GM18951 (cell line): Measurements from ENCODE around the gene GNAZ.

Experiments
- POLR2A ChIP-seq: IDR thresholded peaks from 4 replicates; pipeline ENCODE4 v1.6.1; 2011; ENCODE audit warnings: mild to moderate bottlenecking; ENCODE audit not compliant: insufficient read length, insufficient read depth; ENCODE audit errors: extremely low read depth
- in situ Hi-C: fragments of 300-500 bp; cut with MboI; formaldehyde crosslinking; loops from one replicate; pipeline ENCODE4 v1.12.0; 2022; ENCODE audit warnings: low sequenced_read_pairs, mixed read lengths, inconsistent platforms; ENCODE audit not compliant: unreplicated experiment

GNAZ gene

DNA sequence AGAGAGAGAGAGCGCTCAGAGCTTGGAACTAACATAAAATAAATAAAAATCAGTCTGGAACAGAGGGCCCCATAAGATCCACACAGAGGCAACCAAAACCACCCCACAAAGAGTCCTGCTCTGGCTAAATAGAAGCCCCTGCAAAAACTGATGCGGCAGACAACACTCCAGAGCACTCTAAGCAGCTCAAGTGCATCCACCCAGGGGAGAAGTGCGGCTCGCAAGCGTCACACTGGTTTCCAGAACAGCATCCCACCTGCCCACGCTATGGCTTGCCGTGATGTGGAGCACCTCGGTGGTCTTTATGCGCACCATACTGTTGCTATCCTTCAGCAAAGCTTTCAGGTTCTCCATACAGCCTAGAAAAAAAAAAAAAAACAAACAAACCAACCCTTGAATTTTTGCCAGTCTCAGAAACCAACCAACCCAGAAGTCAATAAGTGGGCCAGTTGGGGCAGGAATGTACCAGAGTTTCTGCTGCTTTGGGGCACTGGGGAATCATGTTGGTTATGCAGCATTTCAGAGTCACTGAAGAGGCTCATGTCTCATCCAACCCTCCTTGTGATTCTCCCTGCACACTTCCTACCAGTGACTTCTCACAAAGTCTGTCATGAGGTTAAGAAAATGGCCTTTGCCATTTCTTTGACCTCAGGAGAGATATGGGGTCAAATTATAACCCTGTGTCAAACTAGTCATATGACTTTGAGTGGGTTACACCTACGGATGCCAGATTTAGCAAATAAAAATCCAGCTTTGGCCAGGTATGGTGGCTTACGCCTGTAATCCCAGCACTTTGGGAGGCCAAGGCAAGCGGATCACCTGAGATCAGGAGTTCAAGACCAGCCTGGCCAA lies 68.5 kb downstream of the GNAZ start:
- in situ Hi-C loops: no loop called here
- no peak for TF ChIP-seq POLR2A

- TF ChIP-seq POLR2A: no peak
- in situ Hi-C loops: no loop called here
These were observed 70.1 kb downstream of the GNAZ start for GRCh38 chr22:23140385-23140784.

GRCh38 chr22:23142546-23143105 lies 72.3 kb downstream of the GNAZ start:
- TF ChIP-seq POLR2A: no peak
- in situ Hi-C loops: no loop called here

DNA sequence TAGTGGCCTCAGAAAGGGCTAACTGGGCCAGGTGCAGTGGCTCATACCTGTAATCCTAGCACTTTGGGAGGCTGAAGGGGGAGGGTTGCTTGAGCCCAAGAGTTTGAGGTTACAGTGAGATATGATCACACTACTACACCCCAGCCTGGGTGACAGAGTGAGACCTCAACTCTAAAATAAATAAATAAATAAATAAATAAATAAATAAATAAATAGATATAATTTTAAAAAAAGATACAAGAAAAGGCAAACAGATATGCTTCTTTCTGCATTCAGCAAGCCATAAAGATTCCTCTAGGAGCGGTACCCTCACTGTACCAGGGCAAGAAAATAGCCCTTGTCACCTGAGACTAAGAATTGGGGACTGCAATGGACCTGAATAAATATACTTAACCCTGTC lies 72.8 kb downstream of the GNAZ start:
- in situ Hi-C loops: no loop called here
- no peak for TF ChIP-seq POLR2A

DNA sequence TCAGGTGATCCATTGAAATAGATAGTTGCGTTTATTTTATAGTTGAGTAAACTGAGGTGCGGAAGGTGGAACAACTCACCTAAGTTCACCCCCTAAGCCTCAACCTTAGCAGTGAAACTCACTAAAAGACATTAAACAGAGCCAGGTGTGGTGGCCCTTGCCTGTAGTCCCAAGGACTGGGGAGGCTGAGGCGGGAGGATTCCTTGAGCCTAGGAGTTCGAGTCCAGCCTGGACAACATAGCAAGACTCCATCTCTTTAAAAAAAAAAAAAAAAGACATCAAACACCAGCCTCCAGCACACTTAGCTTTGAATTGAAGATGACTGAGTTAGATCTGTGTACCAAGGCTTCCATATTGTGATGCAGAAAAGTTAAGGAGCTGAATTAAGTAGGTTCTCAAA lies 74.1 kb downstream of the GNAZ start:
- in situ Hi-C loops: no loop called here
- no peak for TF ChIP-seq POLR2A

- in situ Hi-C loops: no loop called here
- peak; percentile 19 for TF ChIP-seq POLR2A
These were observed 74.9 kb downstream of the GNAZ start, which contains the start of gene RAB36 for GRCh38 chr22:23144932-23145877. Gene RAB36 (plus strand): TSS chr22:23145477. CDS start chr22:23146617, 1,140 bp downstream.

DNA sequence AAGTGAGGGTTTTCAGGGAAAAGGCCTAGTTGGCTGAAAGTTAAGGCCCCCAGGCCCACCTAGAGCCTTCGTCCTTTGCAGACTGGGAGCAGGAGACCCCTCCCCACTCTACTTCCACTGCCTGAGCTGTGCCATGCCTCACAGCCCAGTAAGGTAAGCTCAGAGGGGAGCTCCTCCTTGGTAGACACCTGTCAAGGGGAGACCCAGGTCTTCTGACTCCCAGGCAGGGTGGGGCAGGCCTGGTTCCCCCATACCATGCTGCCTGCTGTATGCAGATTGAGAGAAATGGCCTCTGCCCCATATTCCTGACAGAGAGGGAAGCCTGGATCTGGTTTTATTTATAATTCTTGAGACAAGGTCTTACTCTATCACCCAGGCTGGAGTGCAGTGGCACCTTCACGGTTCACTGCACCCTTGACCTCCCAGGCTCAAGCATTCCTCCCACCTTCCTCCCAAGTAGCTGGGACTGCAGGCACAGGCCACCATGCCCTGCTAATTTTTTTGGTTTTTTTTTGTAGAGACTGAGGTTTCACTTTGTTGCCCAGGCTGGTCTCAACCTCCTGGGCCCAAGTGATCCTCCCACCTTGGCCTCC lies 75.7 kb downstream of the GNAZ start:
- in situ Hi-C loops: no loop called here

GRCh38 chr22:23146478-23147205 lies 76.3 kb downstream of the GNAZ start:
- in situ Hi-C loops: no loop called here
- no peak for TF ChIP-seq POLR2A

More for the DNA sequence above, 75.7 kb downstream of the GNAZ start:
- TF ChIP-seq POLR2A: no peak

- in situ Hi-C loops: no loop called here
- no peak for TF ChIP-seq POLR2A
These were observed 77.5 kb downstream of the GNAZ start for GRCh38 chr22:23147617-23148387.

DNA sequence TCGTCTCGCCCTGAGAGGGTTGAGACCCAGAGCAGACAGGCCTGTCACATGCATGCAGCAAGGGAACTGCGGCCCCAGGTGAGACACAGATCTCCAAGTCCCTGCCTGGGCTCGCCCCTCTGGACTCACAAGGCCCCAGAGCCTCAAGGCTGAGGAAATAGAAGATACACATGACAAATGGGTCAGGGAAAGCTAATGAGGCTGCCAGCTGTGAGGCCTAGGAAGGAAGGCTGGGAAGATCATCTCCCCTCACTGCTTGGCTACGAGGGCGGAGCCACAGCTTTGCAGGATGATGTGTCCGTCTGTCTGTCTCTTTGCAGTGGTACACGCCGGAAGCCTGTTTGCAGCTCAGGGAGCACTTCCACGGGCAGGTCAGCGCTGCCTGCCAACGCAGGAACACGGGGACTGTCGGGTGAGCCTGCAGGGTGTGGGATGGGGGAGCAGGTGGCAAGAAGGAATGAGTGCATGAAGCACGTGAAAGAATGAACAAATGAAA lies 79.5 kb downstream of the GNAZ start:
- in situ Hi-C loops: no loop called here
- no peak for TF ChIP-seq POLR2A

DNA sequence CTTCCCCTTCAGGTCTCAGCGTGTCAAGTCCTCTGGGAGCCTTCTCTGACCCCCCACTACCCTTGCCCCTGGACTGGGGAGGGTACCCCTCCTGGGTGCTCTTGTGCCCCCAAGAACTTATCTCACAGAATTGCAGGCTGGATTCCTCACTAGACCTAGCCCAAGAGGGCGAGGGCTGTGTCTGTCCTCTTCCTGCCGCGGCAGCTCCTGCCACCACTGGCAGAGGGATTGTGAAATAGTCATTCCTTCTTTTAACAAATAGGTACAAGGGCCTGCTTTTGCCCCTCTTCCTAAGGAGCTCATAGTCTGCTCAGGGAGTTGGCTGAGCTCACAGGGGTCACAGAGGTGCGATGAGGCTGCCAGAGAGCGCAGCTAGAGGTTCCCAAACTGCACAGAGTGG lies 80.4 kb downstream of the GNAZ start:
- in situ Hi-C loops: no loop called here
- no peak for TF ChIP-seq POLR2A

DNA sequence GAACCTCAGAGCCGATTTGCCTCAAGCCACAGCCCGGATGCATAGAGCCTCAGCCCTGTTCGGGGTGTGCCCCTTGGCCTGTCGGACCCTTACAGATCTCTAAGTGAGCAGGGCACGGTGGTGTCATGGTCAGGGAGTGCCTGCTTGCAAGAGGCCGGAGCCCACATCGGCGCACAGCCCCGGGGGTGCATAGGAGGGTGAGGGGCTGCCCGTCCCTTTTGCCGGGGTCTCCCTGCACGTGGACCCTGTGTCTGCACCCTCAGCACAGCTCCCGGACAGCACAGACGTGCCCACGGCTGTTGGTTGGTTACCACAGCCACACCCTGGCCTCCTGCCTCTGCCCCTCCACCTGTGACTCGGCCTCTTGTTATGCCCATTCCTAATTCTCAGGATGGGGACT lies 81.5 kb downstream of the GNAZ start:
- in situ Hi-C loops: no loop called here
- no peak for TF ChIP-seq POLR2A
